Tibial nerve (tissue), 4 donors: Measurements from ENCODE around the gene VRK3. TPM values are rescaled to one million over a fixed set of nuclear protein-coding genes. Genes with fewer than 3 reads are reported as not detected.

Experiments
- DNase-seq, 2 donors: peaks; one replicate each; pipeline ENCODE4 v3.0.0-alpha.2; 2019; ENCODE audit warnings: low spot score in 2 of 2
- H3K27ac ChIP-seq, 4 donors: fragments of 200-600 bp; sonication (generic) in 3 of 4; one replicate each; pipeline ENCODE4 v1.5.1; 2017 to 2019; ENCODE audit warnings: mild to moderate bottlenecking in 1 of 4
- H3K27me3 ChIP-seq, 2 donors: fragments of 200-600 bp; sonication (generic) in 1 of 2; one replicate each; pipeline versions ENCODE4 v1.5.1 to v1.6.0; 2017 to 2019
- H3K36me3 ChIP-seq, 3 donors: fragments of 200-600 bp; sonication (generic); one replicate each; pipeline ENCODE4 v1.5.1; 2018 to 2019
- H3K4me1 ChIP-seq, 4 donors: fragments of 200-600 bp; sonication (generic) in 3 of 4; one replicate each; pipeline ENCODE4 v1.5.1; 2017 to 2019
- H3K4me3 ChIP-seq, 4 donors: fragments of 200-600 bp; sonication (generic) in 3 of 4; one replicate each; pipeline ENCODE4 v1.5.1; 2017 to 2019; ENCODE audit warnings: mild to moderate bottlenecking in 1 of 4, moderate library complexity in 1 of 4
- H3K9me3 ChIP-seq, 4 donors: fragments of 200-600 bp; sonication (generic) in 3 of 4; one replicate each; pipeline ENCODE4 v1.5.1; 2017 to 2019
- EP300 ChIP-seq, 2 donors: sonication (generic); formaldehyde crosslinking; IDR thresholded peaks; one replicate each; pipeline ENCODE4 v1.6.1; 2017; ENCODE audit warnings: antibody characterized with exemption in 2 of 2, mild to moderate bottlenecking in 1 of 2
- POLR2A ChIP-seq, 2 donors: fragments of 450-650 bp; IDR thresholded peaks; one replicate each; pipeline ENCODE4 v1.6.1; 2017; ENCODE audit warnings: antibody characterized with exemption in 2 of 2, mild to moderate bottlenecking in 2 of 2, moderate library complexity in 2 of 2
- WGBS, 2 donors: methylation state at CpG; one replicate each; pipeline ENCODE4 v1.1.5; 2018; 5-methylcytosine and 5-hydroxymethylcytosine counted together
- total RNA-seq, 4 donors: library from RNA; depleted of rRNA; stranded (reverse); fragments of >200 nt; gene quantifications; one replicate each; pipeline ENCODE4 v1.1.0, GENCODE V29; 2016
- TF ChIP-seq, protein P1 (sequence below), 5 experiments: fragments of 200-600 bp in 3 of 5; fragments of 450-650 bp in 2 of 5; sonication (generic) in 3 of 5; IDR thresholded peaks; one replicate each; pipeline ENCODE4 v1.5.1; 2016 to 2019; ENCODE audit warnings: antibody characterized with exemption in 5 of 5, mild to moderate bottlenecking in 3 of 5, moderate library complexity in 2 of 5

Gene VRK3
- total RNA-seq, 4 donors from 2014 or later = 25.7 to 51.3 (median 30.1) TPM

GRCh38 chr19:49952906-49953305 lies 72.3 kb downstream of the VRK3 start:
- peaks cover 0 to 4% of the 10 kb centered on the region in 2 donors for H3K27me3 ChIP-seq
- H3K9me3 ChIP-seq = no peaks in the 10 kb centered on the region
- H3K27ac ChIP-seq = no peak overlapping the region
- DNase-seq = no peak
- no peaks in the 10 kb centered on the region for H3K36me3 ChIP-seq
- no peak overlapping the region for H3K4me3 ChIP-seq
- H3K4me1 ChIP-seq = peaks cover 0 to 46% (median 18%) of the 10 kb centered on the region in 4 donors
- TF ChIP-seq, protein P1, sequence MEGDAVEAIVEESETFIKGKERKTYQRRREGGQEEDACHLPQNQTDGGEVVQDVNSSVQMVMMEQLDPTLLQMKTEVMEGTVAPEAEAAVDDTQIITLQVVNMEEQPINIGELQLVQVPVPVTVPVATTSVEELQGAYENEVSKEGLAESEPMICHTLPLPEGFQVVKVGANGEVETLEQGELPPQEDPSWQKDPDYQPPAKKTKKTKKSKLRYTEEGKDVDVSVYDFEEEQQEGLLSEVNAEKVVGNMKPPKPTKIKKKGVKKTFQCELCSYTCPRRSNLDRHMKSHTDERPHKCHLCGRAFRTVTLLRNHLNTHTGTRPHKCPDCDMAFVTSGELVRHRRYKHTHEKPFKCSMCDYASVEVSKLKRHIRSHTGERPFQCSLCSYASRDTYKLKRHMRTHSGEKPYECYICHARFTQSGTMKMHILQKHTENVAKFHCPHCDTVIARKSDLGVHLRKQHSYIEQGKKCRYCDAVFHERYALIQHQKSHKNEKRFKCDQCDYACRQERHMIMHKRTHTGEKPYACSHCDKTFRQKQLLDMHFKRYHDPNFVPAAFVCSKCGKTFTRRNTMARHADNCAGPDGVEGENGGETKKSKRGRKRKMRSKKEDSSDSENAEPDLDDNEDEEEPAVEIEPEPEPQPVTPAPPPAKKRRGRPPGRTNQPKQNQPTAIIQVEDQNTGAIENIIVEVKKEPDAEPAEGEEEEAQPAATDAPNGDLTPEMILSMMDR (IDR thresholded peaks at IDR 0.05) = no peak
- TF ChIP-seq POLR2A (IDR thresholded peaks at IDR 0.05) (no peak), EP300 (IDR thresholded peaks at IDR 0.05) (no peak)
- WGBS, 2 donors = 74 to 76% methylated on average over 13 of the region's 13 CpGs

- DNase-seq = no peak
- peaks cover 0 to 46% (median 18%) of the 10 kb centered on the region in 4 donors for H3K4me1 ChIP-seq
- no peaks in the 10 kb centered on the region for H3K9me3 ChIP-seq
- H3K4me3 ChIP-seq = no peak overlapping the region
- TF ChIP-seq POLR2A (IDR thresholded peaks at IDR 0.05) = no peak
- no peak for TF ChIP-seq EP300 (IDR thresholded peaks at IDR 0.05)
- TF ChIP-seq, protein P1 (IDR thresholded peaks at IDR 0.05) = no peak
- no peaks in the 10 kb centered on the region for H3K36me3 ChIP-seq
- no peak overlapping the region for H3K27ac ChIP-seq
- no peaks in the 10 kb centered on the region for H3K27me3 ChIP-seq
These were observed 72.7 kb downstream of the VRK3 start for GRCh38 chr19:49952479-49952836.

GRCh38 chr19:49951806-49952478 lies 73.2 kb downstream of the VRK3 start:
- 86 to 93% methylated on average over 6 to 8 of the region's 9 CpGs for WGBS, 2 donors
- Histone ChIP-seq H3K27me3 (no peaks in the 10 kb centered on the region), H3K9me3 (no peaks in the 10 kb centered on the region), H3K4me1 (peaks cover 0 to 46% (median 18%) of the 10 kb centered on the region in 4 donors), H3K27ac (no peak overlapping the region), H3K36me3 (no peaks in the 10 kb centered on the region), H3K4me3 (no peak overlapping the region)
- TF ChIP-seq, protein P1 (IDR thresholded peaks at IDR 0.05) = no peak
- TF ChIP-seq EP300 (IDR thresholded peaks at IDR 0.05) = no peak
- TF ChIP-seq POLR2A (IDR thresholded peaks at IDR 0.05) = no peak
- DNase-seq = no peak

GRCh38 chr19:49950956-49951526 lies 74.1 kb downstream of the VRK3 start:
- no peaks in the 10 kb centered on the region for H3K27me3 ChIP-seq
- no peak overlapping the region for H3K27ac ChIP-seq
- H3K4me1 ChIP-seq = peaks cover 0 to 45% (median 17%) of the 10 kb centered on the region in 4 donors
- WGBS, 2 donors = 84 to 88% methylated on average over 12 to 13 of the region's 13 CpGs
- H3K4me3 ChIP-seq = no peak overlapping the region
- TF ChIP-seq, protein P1 (IDR thresholded peaks at IDR 0.05) = no peak
- no peak for TF ChIP-seq EP300 (IDR thresholded peaks at IDR 0.05)
- TF ChIP-seq POLR2A (IDR thresholded peaks at IDR 0.05) = no peak
- H3K36me3 ChIP-seq = no peaks in the 10 kb centered on the region
- H3K9me3 ChIP-seq = no peaks in the 10 kb centered on the region
- no peak for DNase-seq

GRCh38 chr19:49950590-49950948 lies 74.6 kb downstream of the VRK3 start:
- DNase-seq = no peak
- no peaks in the 10 kb centered on the region for H3K36me3 ChIP-seq
- H3K27me3 ChIP-seq = no peaks in the 10 kb centered on the region
- H3K9me3 ChIP-seq = no peaks in the 10 kb centered on the region
- 68 to 86% methylated on average over 5 of the region's 5 CpGs for WGBS, 2 donors
- TF ChIP-seq, protein P1 (IDR thresholded peaks at IDR 0.05) = no peak
- no peak for TF ChIP-seq POLR2A (IDR thresholded peaks at IDR 0.05)
- TF ChIP-seq EP300 (IDR thresholded peaks at IDR 0.05) = no peak
- peaks cover 0 to 40% (median 15%) of the 10 kb centered on the region in 4 donors for H3K4me1 ChIP-seq
- H3K27ac ChIP-seq = no peak overlapping the region
- H3K4me3 ChIP-seq = no peak overlapping the region
